Kidney (tissue), 14 donors: Measurements from ENCODE around the gene DGKK. TPM values are rescaled to one million over a fixed set of nuclear protein-coding genes. Genes with fewer than 3 reads are reported as not detected.

Experiments
- DNase-seq, 5 donors: peaks; one replicate each; pipeline ENCODE4 v3.0.0-alpha.2; 2013 to 2020
- FAIRE-seq: peaks from 2 replicates; lab custom pipeline; 2012; peaks lifted over from hg19 to GRCh38; lab: Jason Lieb, UNC
- H3K27ac ChIP-seq, 2 donors: one replicate each; pipeline ENCODE4 v1.7.0; 2013; ENCODE audit warnings: low read depth in 2 of 2, low read length in 2 of 2, inconsistent platforms in 1 of 2
- H3K27me3 ChIP-seq: one replicate; pipeline ENCODE4 v1.7.1; 2013; ENCODE audit warnings: low read length, inconsistent platforms; ENCODE audit not compliant: control insufficient read depth, insufficient read depth
- H3K36me3 ChIP-seq, 3 donors: one replicate each; pipeline versions ENCODE4 v1.7.0 to v1.7.1; 2013; ENCODE audit warnings: low read length in 3 of 3, control low read depth in 1 of 3, inconsistent platforms in 1 of 3; ENCODE audit not compliant: insufficient read depth in 3 of 3, control insufficient read depth in 2 of 3
- H3K4me1 ChIP-seq, 3 donors: one replicate each; pipeline versions ENCODE4 v1.7.0 to v1.7.1; 2013; ENCODE audit warnings: low read length in 3 of 3, inconsistent platforms in 1 of 3, low read depth in 1 of 3; ENCODE audit not compliant: control insufficient read depth in 2 of 3, insufficient read depth in 2 of 3
- H3K4me3 ChIP-seq, 3 donors: one replicate each; pipeline versions ENCODE4 v1.7.0 to v1.8.1; 2013; ENCODE audit warnings: low read length in 3 of 3, control low read depth in 1 of 3, inconsistent platforms in 1 of 3
- H3K9ac ChIP-seq, 3 donors: one replicate each; pipeline versions ENCODE4 v1.7.0 to v1.7.1; 2013; ENCODE audit warnings: low read length in 3 of 3, control low read depth in 1 of 3, inconsistent platforms in 1 of 3
- H3K9me3 ChIP-seq, 3 donors: one replicate each; pipeline versions ENCODE4 v1.7.0 to v1.7.1; 2013; ENCODE audit warnings: low read length in 3 of 3, control low read depth in 1 of 3, inconsistent platforms in 1 of 3; ENCODE audit not compliant: control insufficient read depth in 2 of 3, insufficient read depth in 1 of 3
- CTCF ChIP-seq: IDR thresholded peaks from 3 replicates; pipeline ENCODE4 v1.5.1; 2012; ENCODE audit warnings: mild to moderate bottlenecking, moderate library complexity, borderline replicate concordance; ENCODE audit not compliant: insufficient read depth; ENCODE audit errors: extremely low read depth
- intact Hi-C: fragments of 100-400 bp; cut with DNase I; formaldehyde crosslinking; loops from one replicate; pipeline ENCODE4 v1.11.1; 2022
- polyA plus RNA-seq: library from polyadenylated mRNA; stranded (reverse); fragments of 350-450 nt; fragmentation: Illumina TruSeq; extraction: RNeasy Lipid Tissue Mini Kit (QIAGEN cat#74804); gene quantifications from one replicate; pipeline ENCODE4 v1.2.3, GENCODE V29; 2014; ENCODE audit warnings: low read depth, low replicate concordance; ENCODE audit not compliant: insufficient read depth
- total RNA-seq: library from RNA; stranded (reverse); fragmentation: NEBNext Ultra II Directional; extraction: Animal tissue kit (Norgen Biotek cat#: 25700); gene quantifications from one replicate; pipeline ENCODE4 v1.2.1, GENCODE V29; 2021
- donor health status: control.
- donor health status: control.
- donor health status: control.
- donor health status: control.
- donor health status: control.
- donor health status: DM: yes; HTN: yes; CAD: no.
- donor health status: Normal renal cell carcinoma (clear cell type).

Gene DGKK
- total and polyA plus RNA-seq, 2 donors from 2014 or later = 0.04 TPM; not detected in 1

GRCh38 chrX:50327235-50327634, 143.4 kb downstream of the DGKK start:
- FAIRE-seq = no peak
- no peaks in the 10 kb centered on the region for H3K36me3 ChIP-seq
- no peak overlapping the region for H3K4me3 ChIP-seq
- H3K27ac ChIP-seq = no peak overlapping the region
- DNase-seq = no peak
- no peak for TF ChIP-seq CTCF
- no peak overlapping the region for H3K9ac ChIP-seq
- H3K4me1 ChIP-seq = no peaks in the 10 kb centered on the region
- H3K27me3 ChIP-seq = no peaks in the 10 kb centered on the region
- intact Hi-C loops = no loop called here
- no peaks in the 10 kb centered on the region for H3K9me3 ChIP-seq
